H1 (cell line): ENCODE data around the gene CCDC9B. TPM values are rescaled to one million over a fixed set of nuclear protein-coding genes. Genes with fewer than 3 reads are reported as not detected.

ENCODE experiments used
- GTF2F1 ChIP-seq: IDR thresholded peaks from 2 replicates; pipeline ENCODE4 v1.6.1; 2012; ENCODE audit warnings: low read depth, low read length, improper control_type of control experiment, borderline replicate concordance
- polyA plus RNA-seq, 7 experiments: library from polyadenylated mRNA; depleted of rRNA in 3 of 7; stranded (reverse) in 5 of 7; unstranded in 2 of 7; fragments of >200 nt in 5 of 7; fragments of 200-250 nt in 2 of 7; gene quantifications; 1 replicate in 5 of 7; 2 replicates in 1 of 7; 4 replicates in 1 of 7; pipeline versions ENCODE4 v1.2.1 to v1.2.3, GENCODE V29; 2011 to 2013; ENCODE audit warnings: missing spikeins in 2 of 7, mixed read lengths in 2 of 7
- total RNA-seq: library from RNA; stranded (reverse); fragmentation: NEBNext Ultra II Directional; extraction: Animal tissue kit (Norgen Biotek cat#: 25700); gene quantifications from 2 replicates; pipeline ENCODE4 v1.2.1, GENCODE V29; 2021

The CCDC9B gene
- total and polyA plus RNA-seq, 2 of the 8 experiments (the other 6 are each of a cell fraction or from before 2014, with no cell fraction given), result 0.45 to 0.78 TPM

- no peak for TF ChIP-seq GTF2F1
Observed at GRCh38 chr15:40379374-40379773, 38.6 kb upstream of the CCDC9B start (continued).
